K562 treated with DMSO at 1 percent for 4 hours (cell line): ENCODE results near the gene RMND1. TPM values are rescaled to one million over a fixed set of nuclear protein-coding genes. Genes with fewer than 3 reads are reported as not detected.

Experiments
- total RNA-seq: library from RNA; unstranded; fragments of 300-600 nt; gene quantifications from 2 replicates; pipeline ENCODE4 v1.2.3, GENCODE V29; 2022; ENCODE audit not compliant: insufficient read depth

Gene RMND1, protein sequence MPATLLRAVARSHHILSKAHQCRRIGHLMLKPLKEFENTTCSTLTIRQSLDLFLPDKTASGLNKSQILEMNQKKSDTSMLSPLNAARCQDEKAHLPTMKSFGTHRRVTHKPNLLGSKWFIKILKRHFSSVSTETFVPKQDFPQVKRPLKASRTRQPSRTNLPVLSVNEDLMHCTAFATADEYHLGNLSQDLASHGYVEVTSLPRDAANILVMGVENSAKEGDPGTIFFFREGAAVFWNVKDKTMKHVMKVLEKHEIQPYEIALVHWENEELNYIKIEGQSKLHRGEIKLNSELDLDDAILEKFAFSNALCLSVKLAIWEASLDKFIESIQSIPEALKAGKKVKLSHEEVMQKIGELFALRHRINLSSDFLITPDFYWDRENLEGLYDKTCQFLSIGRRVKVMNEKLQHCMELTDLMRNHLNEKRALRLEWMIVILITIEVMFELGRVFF
- total RNA-seq = 17.5 and 21.0 TPM in 2 replicates

DNA sequence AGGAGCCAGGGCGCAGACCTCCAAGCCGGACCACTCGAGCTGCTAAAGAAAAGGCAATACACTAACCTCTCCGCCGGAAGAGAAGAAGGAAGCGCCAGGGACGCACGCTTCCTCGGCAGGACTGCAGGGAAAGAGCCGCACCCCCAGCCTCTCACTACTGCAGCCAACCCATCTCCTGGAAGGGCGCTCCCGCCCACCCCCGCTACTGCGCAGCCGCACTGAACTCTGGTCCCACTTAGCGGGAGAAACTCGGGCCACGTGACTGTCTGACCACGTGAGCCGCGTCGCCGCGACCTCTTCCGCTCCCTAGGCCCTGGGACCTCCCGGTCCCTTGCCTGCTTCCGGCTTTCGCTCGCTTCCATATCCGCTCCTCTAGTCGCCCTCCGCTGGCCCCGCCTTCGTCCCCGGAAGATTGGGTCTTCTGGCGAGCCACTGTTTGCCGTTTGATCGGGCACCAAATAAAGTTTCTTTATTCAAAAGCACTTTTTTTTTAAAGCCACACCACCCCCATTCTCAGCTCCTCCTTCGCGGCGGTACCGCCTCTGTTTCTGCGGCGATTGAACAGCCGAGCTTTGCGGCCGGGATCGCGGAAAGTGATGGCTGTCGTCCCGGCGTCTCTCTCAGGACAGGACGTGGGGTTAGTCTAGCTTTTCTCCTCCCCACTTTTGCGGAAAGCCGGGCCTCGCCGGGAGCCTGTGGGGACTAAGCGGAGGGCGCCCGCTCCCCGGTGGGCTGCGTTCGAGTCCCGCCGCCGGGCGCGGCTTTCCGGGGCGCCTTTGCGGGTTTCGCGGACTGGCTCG, at the start of gene RMND1:
TSS of gene RMND1 (minus strand) at position 177 of the 800 bp plus-strand sequence. CDS start 6,315 bp downstream, outside the sequence.

DNA sequence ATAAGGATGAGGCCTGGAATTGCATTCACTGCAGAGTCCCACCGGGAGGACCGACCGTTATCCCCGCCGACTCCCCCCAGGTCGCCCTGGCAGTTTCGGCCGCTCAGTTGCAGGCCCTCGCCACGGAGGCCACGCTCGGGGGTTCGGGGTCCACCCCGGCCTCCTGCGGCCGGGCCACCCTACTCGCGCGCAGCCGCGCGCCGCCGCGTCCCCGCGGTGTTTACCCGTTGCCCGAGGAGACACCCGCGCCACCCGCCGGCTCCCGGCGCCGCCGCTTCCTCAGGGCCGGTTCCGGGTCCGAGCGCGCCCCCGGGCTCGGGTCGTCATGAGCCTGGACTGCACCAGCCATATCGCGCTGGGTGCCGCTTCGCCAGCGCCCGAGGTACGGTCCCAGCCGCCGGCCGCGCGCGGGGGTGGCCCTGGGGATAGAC, 41.9 kb upstream of the RMND1 start, which contains the start of gene CCDC170:
TSS of gene CCDC170 (plus strand) at position 214 of the 431 bp plus-strand sequence. CDS start at position 326, 112 bp downstream.

DNA sequence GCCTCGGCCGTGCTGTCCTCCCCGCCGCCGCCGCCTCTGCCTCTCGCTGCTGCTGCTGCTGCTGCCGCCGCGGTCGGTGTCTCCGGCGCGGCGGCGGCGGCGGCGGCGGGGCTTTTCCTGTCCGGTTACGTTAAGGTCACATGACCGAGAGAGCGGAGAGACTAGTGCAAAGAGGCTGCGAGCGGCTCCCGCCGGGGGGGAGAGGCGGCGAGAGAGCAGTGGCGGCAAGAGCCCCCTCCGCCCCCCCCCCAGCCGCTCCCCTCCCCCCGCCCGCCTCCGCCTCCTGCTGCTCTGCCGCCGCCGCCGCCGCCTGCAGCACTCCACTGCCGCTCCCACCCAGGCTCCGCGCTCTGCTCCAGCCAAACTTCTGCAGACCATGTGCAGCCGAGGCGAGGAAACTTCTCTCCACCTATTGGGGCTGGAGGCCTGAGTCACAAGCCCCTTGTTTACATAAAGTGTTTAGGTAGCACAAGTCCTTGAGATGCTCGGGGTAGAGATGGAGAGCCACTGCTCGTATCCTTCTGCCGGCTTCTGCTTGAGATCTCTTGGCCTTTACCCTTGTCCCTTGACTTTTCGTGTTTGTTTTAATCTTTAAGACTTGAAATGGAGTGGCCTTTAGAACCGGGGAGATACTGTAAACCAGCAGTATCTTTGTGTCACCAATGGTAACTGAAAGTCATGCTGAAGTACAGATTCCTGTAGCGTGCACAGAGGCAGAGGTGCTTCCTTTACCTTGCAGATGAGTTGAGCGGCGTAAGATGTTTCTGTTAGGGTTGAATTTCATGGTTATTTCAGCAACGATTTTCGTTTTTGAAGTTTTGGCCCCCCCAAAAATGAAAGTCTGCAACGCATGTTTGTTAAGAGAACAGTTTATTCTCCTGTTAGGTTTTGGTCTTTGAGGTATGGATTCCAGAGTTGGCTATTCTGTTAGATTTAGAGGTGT, 60.2 kb downstream of the RMND1 start, which contains the start of gene ZBTB2:
TSS of gene ZBTB2 (minus strand) at position 89 of the 943 bp plus-strand sequence. CDS start 17,922 bp downstream, outside the sequence.

Other genes with a start within 250 kb of the RMND1 start
- gene AKAP12, start 212.2 kb downstream of the RMND1 start, total RNA-seq = not detected in 2 replicates
- gene ZBTB2, start 60.6 kb downstream of the RMND1 start, total RNA-seq = 3.6 and 6.6 TPM in 2 replicates
- gene CCDC170, start 41.9 kb upstream of the RMND1 start, total RNA-seq = not detected in 2 replicates